HTR-8/SVneo (cell line): ENCODE data around the gene PLEKHN1.
"Not testable (repeated sequence)": the region's sequence is repeated elsewhere in the genome, so short reads cannot be mapped to it uniquely, and the experiment has no call there.

Experiments
- DNase-seq: peaks from one replicate; pipeline ENCODE4 v3.0.0; 2011; ENCODE audit warnings: low spot score, mixed read lengths; ENCODE audit not compliant: insufficient read length
- FAIRE-seq: peaks from 2 replicates; lab custom pipeline; 2011; peaks lifted over from hg19 to GRCh38; lab: Jason Lieb, UNC

PLEKHN1 gene

DNA sequence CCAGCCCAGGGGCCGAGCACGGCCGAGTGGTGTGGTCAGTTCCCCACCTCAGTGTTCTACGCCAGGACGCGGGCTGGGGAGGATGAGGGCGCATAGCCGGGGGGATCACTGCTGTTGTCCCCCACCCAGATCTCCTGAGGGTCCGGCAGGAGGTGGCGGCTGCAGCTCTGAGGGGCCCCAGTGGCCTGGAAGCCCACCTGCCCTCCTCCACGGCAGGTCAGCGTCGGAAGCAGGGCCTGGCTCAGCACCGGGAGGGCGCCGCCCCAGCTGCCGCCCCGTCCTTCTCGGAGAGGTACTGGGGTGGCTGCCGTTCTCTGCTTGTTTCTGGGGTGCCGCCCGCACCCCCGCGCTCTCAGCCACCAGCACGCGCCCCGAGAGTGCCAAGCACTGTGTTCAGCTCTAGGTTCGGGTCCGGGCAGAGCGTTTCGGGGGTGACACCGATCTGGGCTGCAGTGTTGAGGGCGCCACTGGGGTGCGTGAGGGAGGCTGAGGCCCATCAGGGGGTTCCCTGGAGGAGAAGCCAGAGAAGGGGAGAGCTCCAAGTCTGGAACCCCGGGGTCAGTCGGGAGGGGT is 25.2 kb upstream of the PLEKHN1 start:
- no peak for FAIRE-seq
- DNase-seq: no peak

DNA sequence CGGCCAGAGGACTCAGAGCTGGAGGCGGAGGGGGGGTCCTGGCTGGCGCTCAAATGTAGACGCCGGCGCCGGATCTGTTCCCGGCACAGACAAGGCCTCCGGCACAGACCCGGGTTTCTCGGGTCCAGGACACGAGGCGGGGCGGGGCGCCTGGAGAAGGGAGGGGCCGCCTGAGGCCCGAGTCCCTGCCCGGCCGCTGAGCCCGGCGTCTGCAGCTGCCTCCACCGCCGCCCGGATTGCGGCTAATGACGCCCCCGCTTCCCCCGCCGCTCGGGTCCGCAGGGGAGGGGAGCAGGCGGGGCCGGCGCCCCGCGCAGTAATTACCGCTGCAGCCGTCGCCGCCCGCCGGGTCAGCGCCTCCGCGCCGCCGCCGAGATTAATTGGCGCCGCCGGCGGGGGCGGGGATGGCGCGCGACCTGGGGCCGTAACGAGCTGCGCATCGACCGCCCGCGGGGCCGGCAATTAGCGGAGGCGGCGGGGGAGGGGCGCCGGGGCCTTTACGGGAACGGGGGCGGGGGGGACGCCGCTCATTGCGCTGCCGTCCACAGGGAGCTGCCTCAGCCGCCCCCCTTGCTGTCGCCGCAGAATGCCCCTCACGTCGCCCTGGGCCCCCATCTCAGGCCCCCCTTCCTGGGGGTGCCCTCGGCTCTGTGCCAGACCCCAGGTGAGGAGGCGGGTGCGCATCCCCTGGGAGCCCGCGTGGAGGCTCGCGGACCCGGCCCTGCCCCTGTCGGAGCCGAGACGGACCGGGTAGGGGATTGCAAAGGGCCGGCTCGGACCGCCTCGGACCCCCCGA is 24.5 kb upstream of the PLEKHN1 start:
- no peak for DNase-seq

GRCh38 chr1:942411-942821 is 23.9 kb upstream of the PLEKHN1 start:
- no peak for DNase-seq
- FAIRE-seq: no peak

More for the DNA sequence above, 24.5 kb upstream of the PLEKHN1 start:
- no peak for FAIRE-seq

DNA sequence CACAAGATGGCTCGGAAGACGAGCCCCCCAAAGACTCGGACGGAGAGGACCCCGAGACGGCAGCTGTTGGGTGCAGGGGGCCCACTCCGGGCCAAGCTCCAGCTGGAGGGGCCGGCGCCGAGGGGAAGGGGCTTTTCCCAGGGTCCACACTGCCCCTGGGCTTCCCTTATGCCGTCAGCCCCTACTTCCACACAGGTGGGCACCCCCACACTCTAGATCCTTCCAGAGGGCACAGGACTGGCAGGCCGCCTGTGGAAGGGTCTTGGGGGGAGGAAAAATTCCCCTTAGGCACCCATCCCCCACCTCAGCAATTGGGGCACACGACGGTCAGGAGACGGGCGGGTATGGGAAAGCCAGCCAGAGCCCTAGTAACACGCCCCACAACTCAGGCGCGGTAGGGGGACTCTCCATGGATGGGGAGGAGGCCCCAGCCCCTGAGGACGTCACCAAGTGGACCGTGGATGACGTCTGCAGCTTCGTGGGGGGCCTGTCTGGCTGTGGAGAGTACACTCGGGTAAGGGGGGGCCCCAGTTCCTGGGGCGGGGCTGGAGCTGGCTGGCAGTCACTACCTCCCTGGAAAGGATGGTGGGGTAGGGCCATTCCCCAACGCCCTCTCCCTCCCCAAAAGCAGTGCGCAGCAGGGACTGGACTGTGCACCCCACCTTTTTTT is 23.3 kb upstream of the PLEKHN1 start:
- no peak for DNase-seq
- FAIRE-seq: no peak

- DNase-seq (no peak), FAIRE-seq (no peak)
Observed at GRCh38 chr1:943545-944340, 22.5 kb upstream of the PLEKHN1 start.

DNA sequence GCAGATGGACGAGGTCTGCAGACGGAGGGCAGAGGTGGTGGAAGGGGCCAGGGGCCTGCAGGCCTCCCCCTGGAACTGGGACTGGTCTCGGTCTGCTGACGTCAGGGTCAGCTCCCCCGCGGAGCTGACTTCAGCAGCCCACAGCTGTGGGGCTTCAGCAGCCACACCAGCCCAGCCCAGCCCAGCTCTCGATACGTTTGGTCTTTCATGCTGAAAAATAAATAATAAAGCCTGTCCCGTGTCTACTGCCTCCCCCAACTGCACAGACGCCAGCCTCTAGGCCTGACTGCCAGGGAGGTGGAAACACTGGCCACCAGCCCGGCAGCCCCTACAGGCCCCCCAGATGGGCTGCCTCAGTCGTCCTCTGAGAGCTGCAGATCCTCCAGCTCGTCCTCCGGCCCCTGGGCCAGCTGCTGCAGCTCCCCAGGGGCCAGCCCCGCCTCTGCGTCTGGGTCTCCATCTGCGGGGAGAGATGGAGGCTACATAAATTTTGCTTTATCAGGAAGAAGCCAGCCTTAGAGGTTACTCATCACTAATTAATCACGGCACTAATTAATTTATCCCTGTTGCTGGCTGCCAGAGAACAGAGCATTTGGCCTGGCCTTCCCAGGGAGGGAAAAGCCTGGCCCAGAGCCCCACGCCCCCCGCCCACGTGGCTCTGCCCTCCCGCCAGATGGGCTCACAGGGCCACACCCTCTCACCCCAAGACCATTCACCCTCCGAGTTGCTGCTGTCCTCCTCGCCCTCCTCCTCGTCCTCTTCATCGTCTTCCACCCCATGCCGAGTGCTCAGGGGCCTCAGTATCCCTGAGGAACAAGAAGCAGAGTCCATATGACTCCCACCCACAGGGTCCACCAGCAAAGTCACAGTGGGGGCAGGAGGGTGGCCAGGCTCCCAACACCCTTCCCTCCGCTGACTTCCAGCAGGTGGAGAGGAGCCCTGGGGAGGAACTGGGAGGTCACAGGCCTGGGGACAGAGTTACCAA is 21.6 kb upstream of the PLEKHN1 start:
- no peak for DNase-seq
- no peak for FAIRE-seq

DNA sequence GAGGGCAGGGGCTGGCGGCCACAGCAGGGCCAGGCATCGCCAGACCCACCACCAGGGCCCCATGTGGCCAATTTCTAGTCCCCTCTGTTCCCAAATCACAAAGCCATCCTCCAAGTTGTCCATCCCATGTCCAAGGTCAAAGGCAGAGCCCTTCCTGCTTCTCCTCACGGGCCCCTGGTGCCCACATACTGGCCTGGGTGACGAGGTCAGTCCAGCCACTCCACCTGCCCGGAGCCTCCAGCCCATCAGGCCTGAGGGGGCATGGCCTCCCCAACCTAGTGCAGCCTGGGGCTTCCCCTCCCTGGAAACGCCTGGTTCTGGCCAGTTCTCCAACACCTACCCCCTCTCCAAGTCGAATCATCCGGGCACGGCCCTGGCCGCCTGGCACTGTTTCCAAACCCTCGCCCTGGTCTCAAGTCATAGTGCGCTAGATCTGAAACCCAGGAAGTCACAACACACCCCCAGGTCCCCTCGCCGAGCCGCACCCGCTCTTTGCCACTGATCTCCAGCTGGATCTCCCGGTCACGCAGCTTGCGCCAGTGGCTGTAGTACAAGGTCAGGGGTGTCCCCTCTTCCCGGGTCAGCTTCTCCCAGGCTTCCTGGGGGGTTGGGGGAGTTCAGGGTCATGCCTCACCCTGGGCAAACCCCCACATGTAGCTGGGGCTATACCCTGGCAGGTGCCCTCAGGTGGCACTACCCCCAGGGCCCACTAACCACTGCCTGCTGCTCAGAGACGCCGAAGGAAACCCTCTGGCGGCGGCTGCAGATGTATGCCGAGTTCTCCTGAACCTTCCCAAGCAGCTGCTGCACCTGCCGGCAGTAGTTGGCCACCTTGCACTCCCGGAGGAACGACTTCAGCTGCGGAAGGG is 20.4 kb upstream of the PLEKHN1 start:
- no peak for DNase-seq
- no peak for FAIRE-seq

DNA sequence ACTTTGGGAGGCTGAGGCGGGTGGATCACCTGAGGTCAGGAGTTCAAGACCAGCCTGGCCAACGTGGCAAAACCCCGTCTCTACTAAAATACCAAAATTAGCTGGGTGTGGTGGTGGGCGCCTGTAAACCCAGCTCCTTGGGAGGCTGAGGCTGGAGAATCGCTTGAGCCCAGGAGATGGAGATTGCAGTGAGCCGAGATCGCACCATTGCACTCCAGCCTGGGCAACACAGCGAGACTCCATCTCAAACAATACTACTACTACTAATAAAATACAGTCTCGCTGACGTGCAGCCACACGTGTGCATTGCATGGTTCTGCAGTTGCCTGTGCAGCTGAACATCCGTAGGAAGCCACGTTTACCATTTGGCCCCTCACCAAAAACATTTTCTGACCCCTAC is 19.5 kb upstream of the PLEKHN1 start:
- not testable (repeated sequence) for DNase-seq, FAIRE-seq

GRCh38 chr1:947958-948357 is 18.3 kb upstream of the PLEKHN1 start:
- FAIRE-seq (no peak), DNase-seq (no peak)

DNA sequence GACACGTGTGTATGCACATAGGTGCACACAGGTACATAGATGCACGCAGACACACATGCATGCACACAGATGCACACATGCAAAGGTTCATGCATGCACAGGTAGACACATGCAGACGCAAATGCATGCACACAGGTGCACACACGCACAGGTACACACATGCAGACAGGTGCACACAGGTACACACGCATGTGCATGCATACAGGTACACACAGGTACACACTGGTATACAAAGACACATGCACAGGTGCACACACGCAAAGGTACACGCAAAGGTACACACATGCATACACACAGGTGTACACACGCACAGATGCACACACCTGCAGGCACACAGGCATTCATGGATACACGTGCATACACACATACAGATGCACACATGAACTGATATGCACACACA is 16.0 kb upstream of the PLEKHN1 start:
- DNase-seq (no peak), FAIRE-seq (peak; percentile 92)

- no peak for FAIRE-seq
Observed at GRCh38 chr1:950881-951280, 15.4 kb upstream of the PLEKHN1 start.

DNA sequence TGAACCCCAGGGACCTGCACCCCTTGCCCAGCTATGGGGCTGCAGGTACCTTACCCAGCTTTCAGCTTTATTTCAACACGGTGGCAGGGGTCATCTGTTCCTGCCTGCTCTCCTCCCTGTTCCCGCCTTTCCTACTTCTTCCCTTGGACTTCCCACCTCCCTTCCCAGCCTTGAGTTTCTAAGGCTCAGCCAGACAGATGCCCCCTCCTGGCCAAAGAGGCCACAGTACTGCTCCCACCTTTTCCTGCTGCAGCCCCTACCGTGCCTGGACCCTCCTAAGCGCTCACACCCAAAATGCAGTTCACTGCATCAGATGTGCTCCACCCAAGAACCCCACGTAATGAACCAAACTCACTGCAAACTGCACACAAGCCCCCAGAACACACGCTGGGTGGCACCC is 14.9 kb upstream of the PLEKHN1 start:
- no peak for DNase-seq
- no peak for FAIRE-seq

More at GRCh38 chr1:950881-951280, 15.4 kb upstream of the PLEKHN1 start:
- no peak for DNase-seq

GRCh38 chr1:952201-952600 is 14.1 kb upstream of the PLEKHN1 start:
- FAIRE-seq: no peak
- DNase-seq: no peak

DNA sequence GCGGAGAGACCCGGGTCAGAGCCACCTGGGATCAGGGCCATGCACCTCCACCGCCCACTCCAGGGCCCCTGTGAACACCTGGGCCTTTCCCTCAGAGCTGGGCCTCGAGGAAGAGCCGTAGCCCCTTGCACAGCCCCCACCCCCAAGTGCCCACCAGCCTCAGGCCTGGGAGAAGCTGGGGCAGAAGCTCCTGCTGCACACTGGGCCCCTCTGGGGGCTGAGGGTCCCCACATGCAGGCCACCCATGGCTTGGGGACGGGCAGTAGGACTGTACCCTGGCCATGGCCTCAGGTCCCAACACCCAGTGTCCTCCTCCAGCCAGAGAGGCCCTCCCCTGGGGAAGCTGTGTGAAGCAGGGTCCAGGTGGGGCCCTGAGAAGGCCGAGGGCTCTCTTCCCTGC is 13.7 kb upstream of the PLEKHN1 start:
- FAIRE-seq: no peak
- DNase-seq: no peak

- no peak for DNase-seq
- FAIRE-seq: no peak
Observed at GRCh38 chr1:953524-954320, 12.6 kb upstream of the PLEKHN1 start.

DNA sequence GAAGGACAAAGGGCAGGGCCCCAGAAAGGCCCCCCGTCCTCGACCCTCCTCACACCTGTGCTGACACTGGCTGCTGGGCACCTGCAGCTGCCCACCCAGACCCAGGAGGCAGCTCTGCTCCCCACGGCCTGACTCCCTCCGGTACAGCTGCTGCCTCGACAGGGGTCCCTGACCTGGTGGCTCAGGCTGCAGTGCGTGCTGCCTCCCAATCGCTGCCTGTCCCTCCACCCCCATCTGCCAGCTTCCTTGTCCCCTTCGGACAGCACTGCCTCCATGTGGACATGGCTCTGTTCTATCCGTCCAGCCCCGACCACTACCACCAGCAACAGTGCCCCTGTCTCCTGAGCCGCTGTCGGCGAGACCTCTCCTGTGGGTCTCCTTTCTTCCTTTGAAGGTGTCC is 11.4 kb upstream of the PLEKHN1 start:
- DNase-seq: no peak
- FAIRE-seq: no peak

DNA sequence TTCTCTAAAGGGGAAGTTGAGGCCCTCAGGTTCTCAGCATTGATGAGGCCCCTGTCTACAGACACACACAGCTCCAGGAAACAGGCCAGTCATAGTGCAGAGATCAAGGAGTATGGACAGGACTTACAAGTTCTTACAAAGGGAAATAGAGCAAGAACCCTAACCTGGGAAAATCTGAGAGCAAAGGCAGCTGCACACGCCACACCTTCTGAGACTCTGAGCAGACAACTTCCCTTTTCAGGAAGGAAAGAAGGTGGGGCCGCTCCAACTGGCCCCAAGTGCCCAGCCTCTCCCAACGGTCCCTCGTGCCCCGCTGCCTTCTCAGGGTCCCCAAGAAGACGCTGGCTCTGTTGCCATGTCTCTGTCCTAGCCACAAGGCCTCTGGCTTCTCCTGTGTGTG is 10.8 kb upstream of the PLEKHN1 start:
- no peak for FAIRE-seq
- no peak for DNase-seq

GRCh38 chr1:956636-957035 is 9.6 kb upstream of the PLEKHN1 start:
- no peak for DNase-seq
- FAIRE-seq: no peak
